K562 (cell line): Measurements from ENCODE around the gene AFF1. TPM values are rescaled to one million over a fixed set of nuclear protein-coding genes. Genes with fewer than 3 reads are reported as not detected.

Source experiments
- ARID1B ChIP-seq: fragments of 450-650 bp; IDR thresholded peaks from 2 replicates; pipeline ENCODE4 v1.6.1; 2016; ENCODE audit warnings: antibody characterized with exemption, mild to moderate bottlenecking, inconsistent platforms
- ARID4B ChIP-seq: sonication (generic); formaldehyde crosslinking; IDR thresholded peaks from 2 replicates; pipeline ENCODE4 v1.8.0; 2022; ENCODE audit warnings: mild to moderate bottlenecking, missing genetic modification reagents
- CREBBP ChIP-seq: IDR thresholded peaks from one replicate; pipeline ENCODE4 v1.6.1; 2012; ENCODE audit warnings: low read depth, mild to moderate bottlenecking, control low read depth, inconsistent platforms, low read length
- FOXJ3 ChIP-seq: sonication (generic); formaldehyde crosslinking; IDR thresholded peaks from 2 replicates; pipeline ENCODE4 v1.4.0; 2020; ENCODE audit warnings: mild to moderate bottlenecking, missing genetic modification reagents
- HLTF ChIP-seq: fragments of 450-650 bp; IDR thresholded peaks from 2 replicates; pipeline ENCODE4 v1.6.1; 2016
- LEF1 ChIP-seq: fragments of 450-650 bp; IDR thresholded peaks from 2 replicates; pipeline ENCODE4 v1.6.1; 2016; ENCODE audit warnings: mild to moderate bottlenecking
- MAFK ChIP-seq: IDR thresholded peaks from 2 replicates; pipeline ENCODE4 v1.6.1; 2011; ENCODE audit warnings: low read length, improper control_type of control experiment
- MIER1 ChIP-seq: fragments of 450-650 bp; IDR thresholded peaks from 2 replicates; pipeline ENCODE4 v1.6.1; 2016; ENCODE audit warnings: antibody characterized with exemption, mild to moderate bottlenecking, low read depth
- NFIX ChIP-seq: fragments of 250-450 bp; sonication (Bioruptor Pico); IDR thresholded peaks from 2 replicates; pipeline ENCODE4 v1.4.0; 2020; ENCODE audit warnings: low read depth, mild to moderate bottlenecking, moderate library complexity
- PHF8 ChIP-seq: fragments of 200-600 bp; sonication (generic); IDR thresholded peaks from 2 replicates; pipeline ENCODE4 v1.6.1; 2012; ENCODE audit warnings: mixed run types, mild to moderate bottlenecking, inconsistent platforms, low read length, moderate library complexity, borderline replicate concordance
- PPARD ChIP-seq: fragments of 250-450 bp; sonication (Bioruptor Pico); IDR thresholded peaks from 2 replicates; pipeline ENCODE4 v1.8.0; 2022; ENCODE audit warnings: inconsistent platforms, mild to moderate bottlenecking, moderate library complexity
- PTRF ChIP-seq: fragments of 450-650 bp; IDR thresholded peaks from 2 replicates; pipeline ENCODE4 v1.6.1; 2016; ENCODE audit warnings: mild to moderate bottlenecking, missing genetic modification characterization, missing compliant biosample characterization
- RBM39 ChIP-seq: fragments of 200-400 bp; formaldehyde crosslinking; optimal IDR thresholded peaks from 2 replicates; pipeline ENCODE3; 2018; ENCODE audit warnings: low read depth, low read length
- SNIP1 ChIP-seq: fragments of 450-650 bp; IDR thresholded peaks from 2 replicates; pipeline ENCODE4 v1.7.1; 2017; ENCODE audit warnings: low read depth, mild to moderate bottlenecking
- SPI1 ChIP-seq: IDR thresholded peaks from 2 replicates; pipeline ENCODE4 v1.6.1; 2011; ENCODE audit warnings: low read depth, low read length, control low read depth, borderline replicate concordance
- ZBTB1 ChIP-seq: sonication (generic); formaldehyde crosslinking; IDR thresholded peaks from 2 replicates; pipeline ENCODE4 v1.8.1; 2023; ENCODE audit warnings: missing genetic modification reagents, low read depth, mild to moderate bottlenecking, borderline replicate concordance
- ZBTB26 ChIP-seq: fragments of 450-650 bp; formaldehyde crosslinking; IDR thresholded peaks from 2 replicates; pipeline ENCODE4 v1.4.0; 2022; ENCODE audit warnings: missing genetic modification characterization
- ZMIZ1 ChIP-seq, 2 experiments: fragments of 150-350 bp in 1 of 2; IDR thresholded peaks; 2 replicates each; pipeline ENCODE4 v1.6.1; 2012 to 2016; ENCODE audit warnings: low read depth in 2 of 2, low read length in 2 of 2, mild to moderate bottlenecking in 1 of 2, moderate library complexity in 1 of 2
- ZNF232 ChIP-seq: sonication (generic); formaldehyde crosslinking; IDR thresholded peaks from 2 replicates; pipeline ENCODE4 v1.8.0; 2022; ENCODE audit warnings: mild to moderate bottlenecking, missing genetic modification reagents
- ZNF324 ChIP-seq: fragments of 250-450 bp; sonication (Bioruptor Pico); IDR thresholded peaks from 2 replicates; pipeline ENCODE4 v1.4.0; 2020; ENCODE audit warnings: mild to moderate bottlenecking
- ZNF77 ChIP-seq: fragments of 250-450 bp; sonication (Bioruptor Pico); IDR thresholded peaks from 2 replicates; pipeline ENCODE4 v1.5.0; 2020
- ZNF785 ChIP-seq: fragments of 250-450 bp; sonication (Bioruptor Pico); IDR thresholded peaks from 2 replicates; pipeline ENCODE4 v1.4.0; 2020; ENCODE audit warnings: mild to moderate bottlenecking
- polyA plus RNA-seq, 8 experiments: library from polyadenylated mRNA; depleted of rRNA in 4 of 8; stranded (reverse) in 5 of 8; unstranded in 3 of 8; fragments of >200 nt; fragmentation: Nextera tagmentation in 2 of 8; fragmentation: Illumina TruSeq in 1 of 8; extraction: Ambion mirVana in 2 of 8; extraction: Trizol in 1 of 8; gene quantifications; 2 replicates each; pipeline versions ENCODE4 v1.2.1 to v1.2.3, GENCODE V29; 2011 to 2014; ENCODE audit warnings: inconsistent platforms in 1 of 8, missing spikeins in 1 of 8
- total RNA-seq, 7 experiments: library from RNA; depleted of rRNA in 6 of 7; stranded (reverse); fragments of >200 nt in 6 of 7; fragmentation: Illumina TruSeq in 2 of 7; extraction: Trizol in 2 of 7; gene quantifications; 2 replicates each; pipeline versions ENCODE4 v1.2.1 to v1.2.3, GENCODE V29; 2011 to 2021; ENCODE audit warnings: low replicate concordance in 1 of 7

The AFF1 gene
- total and polyA plus RNA-seq, 9 of the 15 experiments (the other 6 are each of a cell fraction or from before 2014, with no cell fraction given), result 4.1 to 47.5 (median 17.2) TPM

- TF ChIP-seq ARID4B (CRISPR knock-in tag) (no peak), ZBTB1 (CRISPR knock-in tag) (no peak), ZBTB26 (CRISPR knock-in tag) (no peak), SNIP1 (no peak), PTRF (no peak), SPI1 (peak; percentile 88), ARID1B (peak; percentile 96), LEF1 (peak; percentile 98), HLTF (no peak; the same call in none of the 2 replicates), PHF8 (no peak), RBM39 (no peak), ZMIZ1 (IDR thresholded peaks at IDR 0.05; ENCODE audit: low read depth in 2 of 2, low read length in 2 of 2) (peak in 1 of 2 experiments; percentile 95; a peak in 2 of 4 replicates), PPARD (CRISPR knock-in tag) (no peak), NFIX (CRISPR knock-in tag) (no peak), ZNF785 (CRISPR knock-in tag) (no peak), MIER1 (no peak), ZNF324 (CRISPR knock-in tag) (no peak), CREBBP (no peak), ZNF77 (CRISPR knock-in tag) (no peak), MAFK (0 out of 2 replicates have a peak, but pooled peaks have one; percentile 13), FOXJ3 (CRISPR knock-in tag) (no peak), ZNF232 (CRISPR knock-in tag) (no peak)
Measured at GRCh38 chr4:86961605-86962295, 26.9 kb downstream of the AFF1 start (continued).
